ENCODE measurements around the gene EPHA8.

DNA sequence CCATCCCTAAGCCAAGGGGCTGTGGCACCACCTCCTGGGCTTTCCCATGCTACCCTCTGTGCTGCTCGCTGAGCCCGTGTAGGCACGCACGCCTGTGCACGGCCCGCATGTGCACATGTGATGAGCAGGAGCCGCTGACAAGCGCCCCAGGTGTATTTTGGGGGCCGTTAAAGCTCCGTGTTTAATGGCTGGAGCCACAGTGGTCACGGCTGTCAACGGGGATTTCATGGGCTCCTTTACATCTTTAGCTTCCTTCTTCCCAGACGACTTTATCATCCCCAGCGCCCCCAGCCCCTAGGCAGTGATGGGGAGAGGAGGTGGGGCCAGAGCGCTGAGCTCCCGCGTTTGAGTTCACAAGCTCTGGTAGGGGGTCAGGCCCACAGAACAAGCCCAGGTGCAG, 11.7 kb upstream of the EPHA8 start:
- TF ChIP-seq CTCF (conservative IDR thresholded peaks at IDR 0.05 in 1 of 2, IDR thresholded peaks at IDR 0.05 in 1 of 2; ENCODE audit: extremely low read depth in 1 of 2, insufficient read depth in 1 of 2, low read depth in 1 of 2, low read length in 2 of 2) = no peak
- no peak for TF ChIP-seq EZH2 (IDR thresholded peaks at IDR 0.05; ENCODE audit: borderline replicate concordance, low read length)
